ENCODE results near the gene PADI2. TPM values are rescaled to one million over a fixed set of nuclear protein-coding genes. Genes with fewer than 3 reads are reported as not detected.

Gene PADI2
- total and polyA plus RNA-seq, 4 donors = 0.25 to 2.4 (median 0.96) TPM

DNA sequence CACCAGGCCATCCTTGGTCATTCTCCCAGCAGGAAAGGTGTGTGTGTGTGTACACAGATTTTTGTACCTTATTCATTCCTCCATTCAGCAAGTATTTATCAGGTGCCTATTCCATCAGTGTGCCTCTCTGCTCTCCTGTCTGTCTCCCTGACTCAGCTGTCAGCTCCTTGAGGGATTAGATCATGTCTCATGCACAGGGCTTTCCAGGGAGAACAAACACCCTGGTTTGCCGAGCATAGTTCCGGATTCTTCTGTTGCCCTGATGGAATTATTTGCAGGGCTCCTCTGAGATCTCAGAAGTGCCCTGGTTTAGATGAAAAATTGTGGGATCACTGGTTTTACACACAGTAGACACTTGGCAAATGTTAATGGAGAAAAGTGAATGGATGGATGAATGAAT is 57.4 kb downstream of the PADI2 start:
- 90% methylated on average over 2 of the region's 2 CpGs for WGBS
- H3K9ac ChIP-seq (ENCODE audit: low read depth in 1 of 2, low read length in 2 of 2) = no peak overlapping the region
- H3K27me3 ChIP-seq (ENCODE audit: control insufficient read depth in 4 of 4, insufficient read depth in 4 of 4, low read length in 3 of 4) = no peaks in the 10 kb centered on the region
- no peaks in the 10 kb centered on the region for H3K9me3 ChIP-seq (ENCODE audit: control insufficient read depth in 4 of 4, low read length in 3 of 4)
- no peak overlapping the region for H3K4me3 ChIP-seq (ENCODE audit: low read depth in 1 of 3, low read length in 3 of 3)
- H3K27ac ChIP-seq (ENCODE audit: low read depth in 1 of 2, low read length in 2 of 2) = no peak overlapping the region
- H3K36me3 ChIP-seq (ENCODE audit: control insufficient read depth in 4 of 4, insufficient read depth in 3 of 4, low read depth in 1 of 4, low read length in 3 of 4) = no peaks in the 10 kb centered on the region
- no peak for DNase-seq (ENCODE audit: low spot score)
- peaks cover 3 to 17% (median 9%) of the 10 kb centered on the region in 4 donors for H3K4me1 ChIP-seq (ENCODE audit: control insufficient read depth in 4 of 4, insufficient read depth in 4 of 4, low read length in 3 of 4)
- TF ChIP-seq YY1 (IDR thresholded peaks at IDR 0.05) (no peak), NR2F2 (IDR thresholded peaks at IDR 0.05) (no peak), FOXA1 (IDR thresholded peaks at IDR 0.05) (no peak)
- TF ChIP-seq, protein P1, sequence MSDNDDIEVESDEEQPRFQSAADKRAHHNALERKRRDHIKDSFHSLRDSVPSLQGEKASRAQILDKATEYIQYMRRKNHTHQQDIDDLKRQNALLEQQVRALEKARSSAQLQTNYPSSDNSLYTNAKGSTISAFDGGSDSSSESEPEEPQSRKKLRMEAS (IDR thresholded peaks at IDR 0.05) = no peak
- TF ChIP-seq, protein P2, sequence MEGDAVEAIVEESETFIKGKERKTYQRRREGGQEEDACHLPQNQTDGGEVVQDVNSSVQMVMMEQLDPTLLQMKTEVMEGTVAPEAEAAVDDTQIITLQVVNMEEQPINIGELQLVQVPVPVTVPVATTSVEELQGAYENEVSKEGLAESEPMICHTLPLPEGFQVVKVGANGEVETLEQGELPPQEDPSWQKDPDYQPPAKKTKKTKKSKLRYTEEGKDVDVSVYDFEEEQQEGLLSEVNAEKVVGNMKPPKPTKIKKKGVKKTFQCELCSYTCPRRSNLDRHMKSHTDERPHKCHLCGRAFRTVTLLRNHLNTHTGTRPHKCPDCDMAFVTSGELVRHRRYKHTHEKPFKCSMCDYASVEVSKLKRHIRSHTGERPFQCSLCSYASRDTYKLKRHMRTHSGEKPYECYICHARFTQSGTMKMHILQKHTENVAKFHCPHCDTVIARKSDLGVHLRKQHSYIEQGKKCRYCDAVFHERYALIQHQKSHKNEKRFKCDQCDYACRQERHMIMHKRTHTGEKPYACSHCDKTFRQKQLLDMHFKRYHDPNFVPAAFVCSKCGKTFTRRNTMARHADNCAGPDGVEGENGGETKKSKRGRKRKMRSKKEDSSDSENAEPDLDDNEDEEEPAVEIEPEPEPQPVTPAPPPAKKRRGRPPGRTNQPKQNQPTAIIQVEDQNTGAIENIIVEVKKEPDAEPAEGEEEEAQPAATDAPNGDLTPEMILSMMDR (IDR thresholded peaks at IDR 0.05; ENCODE audit: low read depth, low read length, missing input control) = no peak

DNA sequence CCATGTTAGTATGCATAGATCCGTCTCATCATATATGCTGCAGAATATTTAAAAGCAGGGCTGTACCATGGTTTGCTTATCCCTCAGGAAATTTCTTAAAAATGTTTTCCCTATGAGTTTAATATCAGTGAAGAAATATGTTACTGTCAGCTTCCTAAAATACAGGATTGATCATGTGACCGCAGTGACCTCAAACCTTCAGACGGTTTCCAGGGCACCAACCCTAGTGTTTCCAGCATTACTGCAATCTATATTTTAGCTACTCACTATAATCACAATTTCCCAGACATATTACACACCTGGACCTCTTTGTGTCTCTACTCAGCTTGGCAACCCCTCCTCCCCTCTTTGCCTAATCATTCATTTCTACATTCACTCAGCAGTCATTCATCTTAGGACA is 57.8 kb downstream of the PADI2 start:
- TF ChIP-seq RAD21 (IDR thresholded peaks at IDR 0.05) (no peak), YY1 (IDR thresholded peaks at IDR 0.05) (no peak), GABPA (IDR thresholded peaks at IDR 0.05 in 1 of 2, conservative IDR thresholded peaks at IDR 0.05 in 1 of 2) (no peak), HNF4G (IDR thresholded peaks at IDR 0.05) (no peak), JUND (IDR thresholded peaks at IDR 0.05) (no peak), EGR1 (IDR thresholded peaks at IDR 0.05; ENCODE audit: low read depth in 2 of 2) (no peak), SP1 (IDR thresholded peaks at IDR 0.05) (no peak), TAF1 (conservative IDR thresholded peaks at IDR 0.05) (no peak), HNF4A (conservative IDR thresholded peaks at IDR 0.05) (no peak), NR2F2 (IDR thresholded peaks at IDR 0.05) (no peak), RXRA (IDR thresholded peaks at IDR 0.05) (no peak), FOXA1 (IDR thresholded peaks at IDR 0.05) (no peak)
- TF ChIP-seq, protein P2 (IDR thresholded peaks at IDR 0.05; ENCODE audit: low read depth, low read length, missing input control) = no peak
- TF ChIP-seq, protein P3, sequence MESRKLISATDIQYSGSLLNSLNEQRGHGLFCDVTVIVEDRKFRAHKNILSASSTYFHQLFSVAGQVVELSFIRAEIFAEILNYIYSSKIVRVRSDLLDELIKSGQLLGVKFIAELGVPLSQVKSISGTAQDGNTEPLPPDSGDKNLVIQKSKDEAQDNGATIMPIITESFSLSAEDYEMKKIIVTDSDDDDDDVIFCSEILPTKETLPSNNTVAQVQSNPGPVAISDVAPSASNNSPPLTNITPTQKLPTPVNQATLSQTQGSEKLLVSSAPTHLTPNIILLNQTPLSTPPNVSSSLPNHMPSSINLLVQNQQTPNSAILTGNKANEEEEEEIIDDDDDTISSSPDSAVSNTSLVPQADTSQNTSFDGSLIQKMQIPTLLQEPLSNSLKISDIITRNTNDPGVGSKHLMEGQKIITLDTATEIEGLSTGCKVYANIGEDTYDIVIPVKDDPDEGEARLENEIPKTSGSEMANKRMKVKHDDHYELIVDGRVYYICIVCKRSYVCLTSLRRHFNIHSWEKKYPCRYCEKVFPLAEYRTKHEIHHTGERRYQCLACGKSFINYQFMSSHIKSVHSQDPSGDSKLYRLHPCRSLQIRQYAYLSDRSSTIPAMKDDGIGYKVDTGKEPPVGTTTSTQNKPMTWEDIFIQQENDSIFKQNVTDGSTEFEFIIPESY (IDR thresholded peaks at IDR 0.05) = no peak
- TF ChIP-seq, protein P4, sequence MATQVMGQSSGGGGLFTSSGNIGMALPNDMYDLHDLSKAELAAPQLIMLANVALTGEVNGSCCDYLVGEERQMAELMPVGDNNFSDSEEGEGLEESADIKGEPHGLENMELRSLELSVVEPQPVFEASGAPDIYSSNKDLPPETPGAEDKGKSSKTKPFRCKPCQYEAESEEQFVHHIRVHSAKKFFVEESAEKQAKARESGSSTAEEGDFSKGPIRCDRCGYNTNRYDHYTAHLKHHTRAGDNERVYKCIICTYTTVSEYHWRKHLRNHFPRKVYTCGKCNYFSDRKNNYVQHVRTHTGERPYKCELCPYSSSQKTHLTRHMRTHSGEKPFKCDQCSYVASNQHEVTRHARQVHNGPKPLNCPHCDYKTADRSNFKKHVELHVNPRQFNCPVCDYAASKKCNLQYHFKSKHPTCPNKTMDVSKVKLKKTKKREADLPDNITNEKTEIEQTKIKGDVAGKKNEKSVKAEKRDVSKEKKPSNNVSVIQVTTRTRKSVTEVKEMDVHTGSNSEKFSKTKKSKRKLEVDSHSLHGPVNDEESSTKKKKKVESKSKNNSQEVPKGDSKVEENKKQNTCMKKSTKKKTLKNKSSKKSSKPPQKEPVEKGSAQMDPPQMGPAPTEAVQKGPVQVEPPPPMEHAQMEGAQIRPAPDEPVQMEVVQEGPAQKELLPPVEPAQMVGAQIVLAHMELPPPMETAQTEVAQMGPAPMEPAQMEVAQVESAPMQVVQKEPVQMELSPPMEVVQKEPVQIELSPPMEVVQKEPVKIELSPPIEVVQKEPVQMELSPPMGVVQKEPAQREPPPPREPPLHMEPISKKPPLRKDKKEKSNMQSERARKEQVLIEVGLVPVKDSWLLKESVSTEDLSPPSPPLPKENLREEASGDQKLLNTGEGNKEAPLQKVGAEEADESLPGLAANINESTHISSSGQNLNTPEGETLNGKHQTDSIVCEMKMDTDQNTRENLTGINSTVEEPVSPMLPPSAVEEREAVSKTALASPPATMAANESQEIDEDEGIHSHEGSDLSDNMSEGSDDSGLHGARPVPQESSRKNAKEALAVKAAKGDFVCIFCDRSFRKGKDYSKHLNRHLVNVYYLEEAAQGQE (IDR thresholded peaks at IDR 0.05) = no peak
- TF ChIP-seq, protein P1 (IDR thresholded peaks at IDR 0.05) = no peak
- TF ChIP-seq, protein P5, sequence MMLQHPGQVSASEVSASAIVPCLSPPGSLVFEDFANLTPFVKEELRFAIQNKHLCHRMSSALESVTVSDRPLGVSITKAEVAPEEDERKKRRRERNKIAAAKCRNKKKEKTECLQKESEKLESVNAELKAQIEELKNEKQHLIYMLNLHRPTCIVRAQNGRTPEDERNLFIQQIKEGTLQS (IDR thresholded peaks at IDR 0.05) = no peak
- no peak overlapping the region for H3K9ac ChIP-seq (ENCODE audit: low read depth in 1 of 2, low read length in 2 of 2)
- no peaks in the 10 kb centered on the region for H3K27me3 ChIP-seq (ENCODE audit: control insufficient read depth in 4 of 4, insufficient read depth in 4 of 4, low read length in 3 of 4)
- H3K27ac ChIP-seq (ENCODE audit: low read depth in 1 of 2, low read length in 2 of 2) = no peak overlapping the region
- DNase-seq (ENCODE audit: low spot score) = no peak
- H3K9me3 ChIP-seq (ENCODE audit: control insufficient read depth in 4 of 4, low read length in 3 of 4) = no peaks in the 10 kb centered on the region
- H3K4me3 ChIP-seq (ENCODE audit: low read depth in 1 of 3, low read length in 3 of 3) = no peak overlapping the region
- WGBS = 72% methylated on average over 3 of the region's 3 CpGs
- H3K36me3 ChIP-seq (ENCODE audit: control insufficient read depth in 4 of 4, insufficient read depth in 3 of 4, low read depth in 1 of 4, low read length in 3 of 4) = no peaks in the 10 kb centered on the region
- H3K4me1 ChIP-seq (ENCODE audit: control insufficient read depth in 4 of 4, insufficient read depth in 4 of 4, low read length in 3 of 4) = peaks cover 3 to 17% (median 9%) of the 10 kb centered on the region in 4 donors

Data from liver (tissue), 9 donors.